Brain microvascular endothelial cell (primary cell): Measurements from ENCODE around the gene APOM.

Source experiments
- DNase-seq: peaks from one replicate; pipeline ENCODE4 v3.0.0-alpha.2; 2020
- H3K27ac ChIP-seq: fragments of 250-450 bp; sonication (Bioruptor Pico); 2 replicates; pipeline ENCODE4 v1.5.1; 2020; ENCODE audit warnings: mild to moderate bottlenecking, moderate library complexity
- H3K27me3 ChIP-seq: fragments of 250-450 bp; sonication (Bioruptor Pico); replicated peaks from 2 replicates; pipeline ENCODE4 v1.5.1; 2020; ENCODE audit warnings: mild to moderate bottlenecking
- H3K36me3 ChIP-seq: fragments of 250-450 bp; sonication (Bioruptor Pico); replicated peaks from 2 replicates; pipeline ENCODE4 v1.5.1; 2020; ENCODE audit warnings: mild to moderate bottlenecking
- H3K4me3 ChIP-seq: 2 replicates; pipeline ENCODE4 v1.5.1; 2011; ENCODE audit warnings: low read depth, mild to moderate bottlenecking, control low read depth, low read length, moderate library complexity
- in situ Hi-C: cut with HindIII; loops from 2 replicates; pipeline ENCODE4 v1.10.0; 2017; ENCODE audit warnings: low sequenced_read_pairs, low pct_ligation_motif_present
- TF ChIP-seq, protein P1 (sequence below): IDR thresholded peaks from 2 replicates; pipeline ENCODE4 v1.5.1; 2011; ENCODE audit warnings: low read depth, mild to moderate bottlenecking, moderate library complexity, low read length, control low read depth, inconsistent platforms; ENCODE audit errors: missing control alignments

Gene APOM

GRCh38 chr6:31687860-31688693, 32.4 kb downstream of the APOM start:
- Histone ChIP-seq H3K27ac (no peak overlapping the region), H3K36me3 (peaks cover 60% of the 10 kb centered on the region), H3K4me3 (no peak overlapping the region), H3K27me3 (no peaks in the 10 kb centered on the region)
- in situ Hi-C loops, result no loop called here
- TF ChIP-seq, protein P1, sequence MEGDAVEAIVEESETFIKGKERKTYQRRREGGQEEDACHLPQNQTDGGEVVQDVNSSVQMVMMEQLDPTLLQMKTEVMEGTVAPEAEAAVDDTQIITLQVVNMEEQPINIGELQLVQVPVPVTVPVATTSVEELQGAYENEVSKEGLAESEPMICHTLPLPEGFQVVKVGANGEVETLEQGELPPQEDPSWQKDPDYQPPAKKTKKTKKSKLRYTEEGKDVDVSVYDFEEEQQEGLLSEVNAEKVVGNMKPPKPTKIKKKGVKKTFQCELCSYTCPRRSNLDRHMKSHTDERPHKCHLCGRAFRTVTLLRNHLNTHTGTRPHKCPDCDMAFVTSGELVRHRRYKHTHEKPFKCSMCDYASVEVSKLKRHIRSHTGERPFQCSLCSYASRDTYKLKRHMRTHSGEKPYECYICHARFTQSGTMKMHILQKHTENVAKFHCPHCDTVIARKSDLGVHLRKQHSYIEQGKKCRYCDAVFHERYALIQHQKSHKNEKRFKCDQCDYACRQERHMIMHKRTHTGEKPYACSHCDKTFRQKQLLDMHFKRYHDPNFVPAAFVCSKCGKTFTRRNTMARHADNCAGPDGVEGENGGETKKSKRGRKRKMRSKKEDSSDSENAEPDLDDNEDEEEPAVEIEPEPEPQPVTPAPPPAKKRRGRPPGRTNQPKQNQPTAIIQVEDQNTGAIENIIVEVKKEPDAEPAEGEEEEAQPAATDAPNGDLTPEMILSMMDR, result no peak
- no peak for DNase-seq

GRCh38 chr6:31689249-31690110, 33.8 kb downstream of the APOM start:
- H3K4me3 ChIP-seq, result no peak overlapping the region
- DNase-seq, result no peak
- in situ Hi-C loops, result no loop called here
- no peaks in the 10 kb centered on the region for H3K27me3 ChIP-seq
- H3K36me3 ChIP-seq, result peaks cover 67% of the 10 kb centered on the region
- TF ChIP-seq, protein P1, result peak; percentile 69
- no peak overlapping the region for H3K27ac ChIP-seq

- no peak overlapping the region for H3K4me3 ChIP-seq
- no peak for DNase-seq
- in situ Hi-C loops, result no loop called here
- H3K36me3 ChIP-seq, result peaks cover 73% of the 10 kb centered on the region
- H3K27me3 ChIP-seq, result no peaks in the 10 kb centered on the region
- TF ChIP-seq, protein P1, result no peak
- H3K27ac ChIP-seq, result no peak overlapping the region
Observed at GRCh38 chr6:31690231-31691077, 34.8 kb downstream of the APOM start.

GRCh38 chr6:31691078-31691463, 35.4 kb downstream of the APOM start:
- H3K27me3 ChIP-seq, result no peaks in the 10 kb centered on the region
- H3K36me3 ChIP-seq, result peaks cover 76% of the 10 kb centered on the region
- H3K27ac ChIP-seq, result no peak overlapping the region
- H3K4me3 ChIP-seq, result no peak overlapping the region
- DNase-seq, result no peak
- in situ Hi-C loops, result no loop called here
- TF ChIP-seq, protein P1, result no peak

- DNase-seq, result no peak
- Histone ChIP-seq H3K36me3 (peaks cover 70% of the 10 kb centered on the region), H3K4me3 (no peak overlapping the region), H3K27ac (no peak overlapping the region), H3K27me3 (no peaks in the 10 kb centered on the region)
- in situ Hi-C loops, result no loop called here
- TF ChIP-seq, protein P1, result no peak
Observed at GRCh38 chr6:31691564-31692108, 35.9 kb downstream of the APOM start.
